HL-60 (cell line): ENCODE results near the gene SPON1.
"Not testable (repeated sequence)": the region's sequence is repeated elsewhere in the genome, so short reads cannot be mapped to it uniquely, and the experiment has no call there.

ENCODE experiments used
- DNase-seq, 2 experiments: peaks; one replicate each; pipeline ENCODE4 v3.0.0-alpha.2; 2010 to 2020; ENCODE audit warnings: low read depth in 1 of 2, low spot score in 1 of 2
- H3K27ac ChIP-seq: fragments of 250-450 bp; sonication (Bioruptor Pico); replicated peaks from 2 replicates; pipeline ENCODE4 v1.5.1; 2020; ENCODE audit warnings: mild to moderate bottlenecking, moderate library complexity
- H3K27me3 ChIP-seq: fragments of 250-450 bp; sonication (Bioruptor Pico); 2 replicates; pipeline ENCODE4 v1.5.1; 2021; ENCODE audit warnings: mild to moderate bottlenecking, moderate library complexity; ENCODE audit not compliant: insufficient read depth, poor library complexity, severe bottlenecking
- H3K4me3 ChIP-seq: replicated peaks from 2 replicates; pipeline ENCODE4 v1.5.1; 2011; ENCODE audit warnings: mild to moderate bottlenecking, control low read depth, low read length; ENCODE audit not compliant: insufficient read depth
- CTCF ChIP-seq: IDR thresholded peaks from one replicate; pipeline ENCODE4 v1.5.1; 2011; ENCODE audit warnings: low read length, control low read depth, inconsistent platforms; ENCODE audit not compliant: insufficient read depth
- GABPA ChIP-seq: IDR thresholded peaks from 2 replicates; pipeline ENCODE4 v1.6.1; 2012; ENCODE audit warnings: low read depth
- POLR2AphosphoS5 ChIP-seq: IDR thresholded peaks from 2 replicates; pipeline ENCODE4 v1.6.1; 2012; ENCODE audit warnings: low read depth
- REST ChIP-seq: IDR thresholded peaks from 2 replicates; pipeline ENCODE4 v1.6.1; 2012; ENCODE audit warnings: low read depth; ENCODE audit not compliant: insufficient replicate concordance
- SPI1 ChIP-seq: IDR thresholded peaks from 2 replicates; pipeline ENCODE4 v1.6.1; 2012; ENCODE audit warnings: low read depth, mild to moderate bottlenecking, borderline replicate concordance

Gene SPON1

GRCh38 chr11:14249121-14249963 lies 286.8 kb downstream of the SPON1 start:
- TF ChIP-seq CTCF: peak; percentile 57
- no peak for TF ChIP-seq REST
- Histone ChIP-seq H3K27me3 (peaks cover 12% of the 10 kb centered on the region), H3K27ac (no peak overlapping the region), H3K4me3 (no peak overlapping the region)
- peak; percentile 6 to 56 for DNase-seq

GRCh38 chr11:14251754-14252153 lies 289.2 kb downstream of the SPON1 start:
- Histone ChIP-seq H3K27me3 (peaks cover 18% of the 10 kb centered on the region), H3K27ac (no peak overlapping the region), H3K4me3 (no peak overlapping the region)
- no peak for TF ChIP-seq REST
- TF ChIP-seq POLR2AphosphoS5: no peak
- no peak for TF ChIP-seq CTCF
- TF ChIP-seq SPI1: no peak
- no peak for TF ChIP-seq GABPA
- no peak for DNase-seq

- not testable (repeated sequence) for H3K27ac ChIP-seq, H3K4me3 ChIP-seq, DNase-seq
- peaks cover 19% of the 10 kb centered on the region for H3K27me3 ChIP-seq
Observed at GRCh38 chr11:14252501-14252900, 290.0 kb downstream of the SPON1 start.

- DNase-seq: no peak
- TF ChIP-seq GABPA: no peak
- no peak for TF ChIP-seq SPI1
- no peak for TF ChIP-seq REST
- H3K27ac ChIP-seq: no peak overlapping the region
- no peak overlapping the region for H3K4me3 ChIP-seq
- peaks cover 15% of the 10 kb centered on the region for H3K27me3 ChIP-seq
Observed at GRCh38 chr11:14253421-14253820, 290.9 kb downstream of the SPON1 start.
